Dendritic cell treated with granulocyte-macrophage colony-stimulating factor and Interleukin-4, amounts not matched to agents 40 ng/mL and 50 ng/mL, for 4 days (primary cell): ENCODE results near the gene FNDC4.

ENCODE experiments used
- H3K27ac Mint-ChIP-seq: one replicate; pipeline ENCODE4 v1.8.0; 2022; ENCODE audit warnings: mild to moderate bottlenecking, mixed read lengths
- H3K27me3 Mint-ChIP-seq: one replicate; pipeline ENCODE4 v1.8.0; 2022; ENCODE audit warnings: mild to moderate bottlenecking, mixed read lengths
- H3K36me3 Mint-ChIP-seq: one replicate; pipeline ENCODE4 v1.8.0; 2022; ENCODE audit warnings: low read depth, mixed read lengths
- H3K4me1 Mint-ChIP-seq: one replicate; pipeline ENCODE4 v1.8.0; 2022; ENCODE audit warnings: low read depth, mixed read lengths
- H3K4me3 Mint-ChIP-seq: one replicate; pipeline ENCODE4 v1.8.0; 2022; ENCODE audit warnings: mild to moderate bottlenecking, moderate library complexity, mixed read lengths
- H3K9me3 Mint-ChIP-seq: one replicate; pipeline ENCODE4 v1.8.0; 2022; ENCODE audit warnings: mixed read lengths
- intact Hi-C: fragments of 100-400 bp; cut with micrococcal nuclease; formaldehyde crosslinking; loops from one replicate; pipeline ENCODE4 v1.15.0; 2022

The FNDC4 gene

DNA sequence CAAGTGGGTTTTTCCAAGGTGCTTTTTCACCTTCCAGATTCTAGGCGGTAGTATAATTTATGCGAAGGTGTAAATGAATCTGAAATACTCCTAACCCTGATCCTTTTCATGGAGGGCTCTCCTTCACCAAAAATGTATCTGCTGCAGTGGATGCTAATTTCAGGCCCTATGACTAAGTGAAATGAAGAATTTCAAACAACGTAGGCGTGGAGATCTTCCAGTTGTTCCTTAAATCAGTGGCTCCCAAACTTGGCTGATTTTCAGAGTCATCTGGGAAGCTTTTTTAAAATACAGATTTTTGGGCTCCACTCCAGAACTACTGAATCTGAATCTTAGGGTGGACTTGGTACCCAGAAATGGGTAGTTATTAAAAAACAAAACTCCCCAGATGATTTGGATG lies 7.1 kb upstream of the FNDC4 start:
- intact Hi-C loops = no loop called here
- Mint-ChIP-seq H3K27me3 (peaks cover 23% of the 10 kb centered on the region), H3K36me3 (no peaks in the 10 kb centered on the region), H3K27ac (no peak overlapping the region), H3K4me3 (no peak overlapping the region), H3K9me3 (no peaks in the 10 kb centered on the region), H3K4me1 (peaks cover 25% of the 10 kb centered on the region)

DNA sequence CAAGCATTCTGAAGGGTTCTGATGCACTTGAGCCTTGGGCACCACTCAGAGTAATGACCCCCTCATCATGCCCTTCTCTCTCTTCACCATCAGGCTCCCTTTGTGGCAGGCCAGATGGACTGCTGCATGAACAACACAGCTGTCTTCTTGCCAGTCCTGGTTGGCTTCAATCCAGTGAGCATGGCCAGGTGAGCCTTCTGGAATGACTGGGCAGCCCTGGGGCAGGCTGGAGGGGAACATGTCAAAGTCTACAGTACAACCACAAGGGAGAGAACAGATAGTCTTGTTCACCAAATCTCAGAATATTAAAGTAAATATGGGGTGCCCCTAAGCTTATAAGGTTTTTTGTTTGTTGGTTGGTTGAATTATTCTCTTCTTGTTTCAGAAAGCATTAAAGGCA lies 6.0 kb upstream of the FNDC4 start:
- Mint-ChIP-seq H3K36me3 (no peaks in the 10 kb centered on the region), H3K4me1 (peaks cover 32% of the 10 kb centered on the region), H3K27me3 (peaks cover 34% of the 10 kb centered on the region), H3K27ac (no peak overlapping the region), H3K9me3 (no peaks in the 10 kb centered on the region), H3K4me3 (no peak overlapping the region)
- intact Hi-C loops = no loop called here

DNA sequence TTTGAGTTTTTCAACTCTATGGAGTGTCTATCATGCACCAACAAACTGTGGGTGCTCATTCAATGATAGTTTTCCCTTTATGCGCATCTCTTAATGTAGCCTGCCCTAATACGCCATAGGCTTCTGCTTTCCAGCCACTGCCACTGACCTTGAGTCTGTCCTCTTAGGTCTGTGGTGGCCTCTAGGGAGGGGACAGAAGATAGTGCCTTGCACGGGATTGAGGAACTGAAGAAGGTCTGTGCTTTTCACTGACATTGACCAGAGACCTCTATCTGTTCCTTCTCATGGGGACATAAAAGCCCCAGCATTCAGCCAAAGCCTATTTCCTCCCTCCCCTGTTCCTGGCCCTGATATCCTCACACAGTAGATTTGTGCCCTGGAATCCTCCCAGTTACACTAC lies 4.0 kb upstream of the FNDC4 start:
- Mint-ChIP-seq H3K4me1 (peaks cover 49% of the 10 kb centered on the region), H3K27me3 (peaks cover 50% of the 10 kb centered on the region), H3K27ac (no peak overlapping the region), H3K9me3 (no peaks in the 10 kb centered on the region), H3K4me3 (no peak overlapping the region), H3K36me3 (no peaks in the 10 kb centered on the region)
- intact Hi-C loops = no loop called here

DNA sequence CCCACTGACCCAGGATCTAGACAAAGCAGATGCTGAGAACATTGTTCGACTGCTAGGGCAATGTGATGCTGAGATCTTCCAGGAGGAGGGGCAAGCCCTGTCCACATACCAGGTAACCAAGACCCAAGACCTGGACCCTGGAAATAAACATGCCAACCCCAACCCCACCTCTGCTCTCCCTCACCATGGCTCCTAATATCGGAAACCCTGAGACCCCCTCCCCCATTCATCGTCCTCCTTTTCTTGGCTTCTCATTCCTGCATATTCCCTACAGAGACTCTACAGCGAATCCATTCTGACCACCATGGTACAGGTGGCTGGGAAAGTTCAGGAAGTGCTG lies 2.3 kb upstream of the FNDC4 start:
- peaks cover 50% of the 10 kb centered on the region for H3K4me1 Mint-ChIP-seq
- peak overlapping the region; percentile 46 for H3K27ac Mint-ChIP-seq
- intact Hi-C loops = no loop called here
- H3K4me3 Mint-ChIP-seq = no peak overlapping the region
- peaks cover 67% of the 10 kb centered on the region for H3K27me3 Mint-ChIP-seq
- H3K9me3 Mint-ChIP-seq = no peaks in the 10 kb centered on the region
- no peaks in the 10 kb centered on the region for H3K36me3 Mint-ChIP-seq

DNA sequence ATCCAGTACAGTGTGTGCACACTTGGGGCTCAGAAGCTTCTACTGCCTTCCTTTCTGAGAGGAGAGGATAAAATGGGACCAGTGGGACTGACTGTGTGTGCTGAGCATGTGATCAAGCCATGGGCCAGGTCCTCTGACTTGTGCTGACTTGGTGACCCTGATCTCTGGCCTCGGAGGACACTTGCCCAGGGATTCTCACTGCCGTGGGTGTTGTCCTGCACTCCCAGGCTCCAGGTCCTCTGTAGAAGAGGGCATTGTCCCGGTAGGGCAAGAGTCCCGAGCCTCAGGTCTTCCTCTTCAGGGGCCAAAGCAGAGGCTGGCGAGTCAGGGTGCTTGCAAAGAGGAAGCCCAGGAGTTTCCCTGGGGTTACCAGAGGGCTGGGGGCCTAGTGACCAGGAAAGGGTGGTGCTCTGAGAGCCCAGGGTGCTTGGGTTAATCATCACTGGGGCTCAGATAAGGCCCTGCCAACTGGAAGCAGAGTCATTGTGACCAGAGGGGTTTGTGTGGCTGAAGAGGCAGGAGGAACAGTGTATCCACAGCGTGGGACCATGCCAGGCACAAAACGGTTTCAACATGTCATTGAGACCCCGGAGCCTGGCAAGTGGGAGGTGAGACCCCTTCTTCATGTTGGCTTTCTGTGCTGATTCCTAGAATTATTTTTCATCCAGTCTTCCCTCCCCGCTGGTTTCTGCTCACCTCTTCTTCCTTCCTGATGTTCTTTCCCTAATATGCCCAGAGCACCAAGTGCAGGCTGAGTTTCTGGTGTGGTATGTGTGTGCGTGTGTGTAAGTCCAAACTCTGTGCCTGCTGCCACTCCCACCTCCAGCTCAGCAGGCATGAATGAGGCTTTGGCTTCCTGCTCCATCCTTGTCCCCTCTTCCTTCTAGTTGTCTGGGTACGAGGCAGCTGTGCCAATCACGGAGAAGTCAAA lies 1.6 kb upstream of the FNDC4 start, which contains the start of gene GCKR:
Gene GCKR (plus strand): TSS at position 483 of the 931 bp plus-strand sequence. CDS start 66 bp downstream, at position 549.
- H3K36me3 Mint-ChIP-seq = no peaks in the 10 kb centered on the region
- H3K4me3 Mint-ChIP-seq = no peak within 1 kb of the TSS
- no peaks in the 10 kb centered on the region for H3K9me3 Mint-ChIP-seq
- H3K27ac Mint-ChIP-seq = peak within 1 kb of the TSS; percentile 46
- peaks cover 50% of the 10 kb centered on the region for H3K4me1 Mint-ChIP-seq
- intact Hi-C loops = no loop called here
- H3K27me3 Mint-ChIP-seq = peaks cover 69% of the 10 kb centered on the region

DNA sequence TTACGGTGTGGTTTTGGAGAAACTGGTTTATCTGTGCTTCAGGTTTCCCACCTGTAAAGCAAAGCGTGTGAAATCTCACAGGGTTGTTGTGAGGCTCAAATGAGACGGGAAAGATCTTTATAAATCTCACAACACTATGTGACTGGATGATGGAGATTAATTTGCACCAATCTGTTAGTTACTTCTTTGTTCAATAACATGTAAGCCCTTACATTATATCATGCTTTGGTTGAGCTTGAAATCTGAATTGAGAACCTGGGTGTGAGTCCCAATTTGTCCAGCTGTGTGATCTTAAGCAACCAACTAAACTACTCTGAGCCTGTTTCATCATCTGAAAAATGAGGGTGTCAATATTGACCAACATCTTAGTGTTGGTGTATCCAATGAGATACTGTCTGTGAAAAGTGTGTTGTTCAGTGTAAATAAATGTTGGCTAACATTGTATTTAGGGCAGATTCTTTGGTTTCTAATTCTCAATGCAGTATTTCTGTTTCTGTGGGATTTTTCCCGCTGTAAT lies 898 bp upstream of the FNDC4 start:
- Mint-ChIP-seq H3K27ac (no peak overlapping the region), H3K27me3 (peaks cover 69% of the 10 kb centered on the region), H3K9me3 (no peaks in the 10 kb centered on the region), H3K4me1 (peaks cover 50% of the 10 kb centered on the region), H3K4me3 (no peak overlapping the region), H3K36me3 (no peaks in the 10 kb centered on the region)
- intact Hi-C loops = no loop called here

DNA sequence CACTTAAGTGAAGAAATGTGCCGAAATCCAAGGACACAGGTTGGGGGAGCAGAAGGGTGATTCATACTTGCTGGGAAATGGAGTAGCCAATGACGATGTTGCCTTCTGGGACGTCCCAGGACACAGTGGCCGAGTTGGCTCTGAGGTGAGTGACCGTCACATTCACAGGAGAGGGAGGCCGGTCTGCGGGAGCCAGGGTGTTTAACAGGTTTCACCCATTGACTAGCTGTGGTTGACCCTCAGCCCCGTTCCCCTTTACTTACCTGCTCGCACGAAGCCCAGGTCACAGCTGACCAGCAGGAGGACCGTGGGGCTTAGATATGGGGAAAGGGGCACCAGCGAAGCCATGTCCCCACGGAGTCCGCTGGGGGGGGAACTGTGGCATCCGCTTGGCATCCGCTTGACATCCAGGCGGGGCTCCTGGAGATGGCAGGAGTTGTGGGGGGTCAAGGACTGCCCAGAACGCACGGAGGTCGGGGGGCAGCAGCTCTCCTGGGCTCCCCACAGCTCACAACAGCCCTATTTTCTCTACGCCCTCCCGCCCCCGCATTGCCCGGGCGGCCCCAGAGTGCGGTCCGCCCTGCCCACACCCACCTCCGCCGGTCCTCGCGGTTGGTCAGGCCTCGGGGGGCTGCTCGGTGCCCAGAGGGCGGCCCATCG lies 586 bp downstream of the FNDC4 start:
- H3K36me3 Mint-ChIP-seq = no peaks in the 10 kb centered on the region
- peak overlapping the region; percentile 67 for H3K4me3 Mint-ChIP-seq
- no peaks in the 10 kb centered on the region for H3K9me3 Mint-ChIP-seq
- peaks cover 58% of the 10 kb centered on the region for H3K4me1 Mint-ChIP-seq
- no peak overlapping the region for H3K27ac Mint-ChIP-seq
- peaks cover 64% of the 10 kb centered on the region for H3K27me3 Mint-ChIP-seq
- intact Hi-C loops = no loop called here

DNA sequence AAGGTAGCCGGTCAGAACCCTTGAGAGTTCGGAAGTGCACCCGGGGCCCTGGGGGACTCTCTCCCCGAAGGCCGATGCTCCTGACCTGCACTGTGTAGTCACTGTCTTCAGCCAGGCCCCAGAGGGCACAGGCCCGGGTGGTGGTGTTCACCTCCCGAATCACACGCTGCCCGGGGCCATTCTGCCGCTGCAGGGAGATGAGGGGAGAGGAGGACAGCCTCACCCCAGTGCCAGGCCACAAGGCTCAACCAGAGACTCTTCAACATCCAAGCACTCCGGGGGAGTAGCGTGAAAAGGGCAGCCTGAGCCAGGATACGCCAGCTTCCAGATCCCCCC lies 1.1 kb downstream of the FNDC4 start:
- peak overlapping the region; percentile 67 for H3K4me3 Mint-ChIP-seq
- H3K27ac Mint-ChIP-seq = no peak overlapping the region
- H3K4me1 Mint-ChIP-seq = peaks cover 58% of the 10 kb centered on the region
- peaks cover 60% of the 10 kb centered on the region for H3K27me3 Mint-ChIP-seq
- H3K36me3 Mint-ChIP-seq = no peaks in the 10 kb centered on the region
- no peaks in the 10 kb centered on the region for H3K9me3 Mint-ChIP-seq
- intact Hi-C loops = no loop called here

DNA sequence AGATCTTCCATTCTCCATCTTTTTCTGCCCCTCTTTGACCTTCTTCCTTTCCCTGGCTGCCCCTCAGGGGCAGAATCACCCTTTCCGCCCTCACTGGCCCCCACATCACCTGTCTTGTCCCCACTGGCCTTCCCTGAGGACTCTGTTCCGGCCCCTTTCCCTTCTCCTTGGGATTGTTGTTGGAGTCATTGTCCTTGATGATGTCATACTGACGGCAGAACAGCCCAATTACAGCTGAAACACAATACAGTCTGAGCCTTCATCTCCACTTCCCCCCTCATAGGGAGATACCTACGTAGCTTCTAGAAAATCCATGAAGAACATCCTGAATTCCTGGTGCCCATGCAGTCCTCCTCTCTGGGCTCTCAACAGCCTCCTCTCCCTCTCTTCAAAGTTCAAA lies 2.4 kb downstream of the FNDC4 start:
- H3K36me3 Mint-ChIP-seq = no peaks in the 10 kb centered on the region
- H3K27ac Mint-ChIP-seq = no peak overlapping the region
- intact Hi-C loops = no loop called here
- no peak overlapping the region for H3K4me3 Mint-ChIP-seq
- peaks cover 51% of the 10 kb centered on the region for H3K27me3 Mint-ChIP-seq
- H3K9me3 Mint-ChIP-seq = no peaks in the 10 kb centered on the region
- peaks cover 52% of the 10 kb centered on the region for H3K4me1 Mint-ChIP-seq

DNA sequence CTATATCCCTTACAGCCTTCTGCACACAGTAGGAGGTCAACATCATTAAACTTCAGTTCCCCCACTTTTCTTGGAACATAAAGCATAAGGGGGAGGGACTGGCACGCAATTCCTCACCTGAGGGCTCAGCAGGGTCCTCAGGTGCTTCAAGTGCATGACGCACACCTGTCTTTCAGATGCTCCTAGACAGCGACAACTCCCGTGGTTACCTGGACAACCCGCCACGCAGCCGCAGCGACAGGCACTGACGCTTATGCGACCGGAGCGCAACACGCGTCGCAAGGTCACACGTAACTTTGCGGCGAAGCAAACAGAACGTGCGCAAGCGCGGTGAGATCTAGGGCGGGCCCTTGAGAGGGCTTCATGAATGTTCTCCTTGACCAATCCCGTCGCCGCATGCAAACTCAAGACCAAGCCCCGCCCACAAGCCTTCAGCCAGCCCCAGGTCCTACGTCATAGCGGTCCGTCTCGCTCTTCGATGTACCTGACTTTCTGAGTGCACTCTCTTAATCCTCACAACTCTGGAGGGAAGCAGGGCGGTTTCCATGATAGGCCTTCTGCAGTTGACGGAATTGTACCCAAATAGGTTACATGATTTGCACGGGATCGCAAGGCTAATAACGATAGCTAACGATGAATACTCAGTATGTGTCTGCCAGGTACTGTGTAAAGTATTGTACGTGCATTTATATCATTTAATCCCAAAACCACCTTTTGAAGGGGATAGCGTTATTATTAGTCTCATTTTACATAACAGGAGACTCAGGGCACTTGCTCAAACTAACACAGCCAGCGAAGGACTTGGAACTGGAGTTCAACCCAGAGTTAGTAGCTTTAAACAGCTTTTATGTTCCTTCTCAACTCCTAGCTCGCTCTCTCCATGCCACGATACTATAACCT lies 5.3 kb downstream of the FNDC4 start, which contains the start of gene IFT172:
Gene IFT172 (minus strand): TSS at position 246 of the 900 bp plus-strand sequence. CDS start 90 bp downstream, at position 156.
- Mint-ChIP-seq H3K9me3 (no peaks in the 10 kb centered on the region), H3K4me1 (peaks cover 28% of the 10 kb centered on the region), H3K27me3 (peaks cover 26% of the 10 kb centered on the region), H3K27ac (peak within 1 kb of the TSS; percentile 76), H3K4me3 (peak within 1 kb of the TSS; percentile 80), H3K36me3 (peaks cover 5% of the 10 kb centered on the region)
- intact Hi-C loops = loop anchor here (1.0 to 2.0 kb wide), 2 partner anchors 80 to 93 kb away; partner anchors contain the start of genes PPM1G and ZNF512

DNA sequence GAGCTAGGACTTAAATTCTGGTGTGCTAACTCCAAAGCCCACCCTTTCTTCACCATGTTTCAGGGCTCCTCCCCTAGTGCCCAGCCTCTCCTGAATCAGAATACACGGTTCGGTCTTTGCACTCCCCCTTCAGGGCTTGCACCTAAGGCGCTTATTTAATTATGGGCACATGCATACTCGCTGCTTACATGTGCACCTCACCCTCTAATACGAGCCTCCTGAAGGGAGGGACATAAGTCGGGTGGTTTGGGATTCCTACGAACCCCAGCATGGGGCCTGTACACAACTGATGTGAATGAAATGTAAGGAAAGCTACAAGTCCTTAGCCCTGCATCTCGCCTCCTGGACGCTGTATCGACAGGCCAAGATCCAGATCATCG lies 5.9 kb downstream of the FNDC4 start:
- peak overlapping the region; percentile 76 for H3K27ac Mint-ChIP-seq
- H3K4me3 Mint-ChIP-seq = peak overlapping the region; percentile 80
- peaks cover 20% of the 10 kb centered on the region for H3K27me3 Mint-ChIP-seq
- H3K36me3 Mint-ChIP-seq = peaks cover 8% of the 10 kb centered on the region
- intact Hi-C loops = loop anchor here (1.0 to 2.0 kb wide), 2 partner anchors 80 to 94 kb away; partner anchors contain the start of genes PPM1G and ZNF512
- peaks cover 22% of the 10 kb centered on the region for H3K4me1 Mint-ChIP-seq
- H3K9me3 Mint-ChIP-seq = no peaks in the 10 kb centered on the region

DNA sequence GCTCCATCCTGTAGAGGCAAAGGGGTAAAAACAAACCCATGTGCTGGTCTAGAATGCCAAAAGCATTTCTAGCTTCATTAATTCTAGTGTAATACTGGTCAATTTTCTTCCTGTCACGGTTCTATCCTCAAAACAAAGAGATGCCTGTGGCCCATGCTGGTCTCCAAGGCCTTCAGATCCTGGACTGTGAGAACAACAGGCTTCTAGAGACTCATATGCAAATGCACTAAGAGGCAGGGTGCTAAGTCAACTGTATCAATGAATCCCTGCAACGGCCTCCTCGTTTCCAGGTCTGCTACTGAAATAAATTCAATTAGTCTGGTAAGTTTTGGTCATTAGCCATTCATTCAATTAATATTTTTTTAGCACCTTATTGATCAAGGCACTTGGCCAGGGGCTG lies 9.5 kb downstream of the FNDC4 start:
- Mint-ChIP-seq H3K4me3 (no peak overlapping the region), H3K27ac (no peak overlapping the region), H3K9me3 (no peaks in the 10 kb centered on the region), H3K27me3 (no peaks in the 10 kb centered on the region), H3K4me1 (peaks cover 20% of the 10 kb centered on the region), H3K36me3 (peaks cover 31% of the 10 kb centered on the region)
- intact Hi-C loops = no loop called here

DNA sequence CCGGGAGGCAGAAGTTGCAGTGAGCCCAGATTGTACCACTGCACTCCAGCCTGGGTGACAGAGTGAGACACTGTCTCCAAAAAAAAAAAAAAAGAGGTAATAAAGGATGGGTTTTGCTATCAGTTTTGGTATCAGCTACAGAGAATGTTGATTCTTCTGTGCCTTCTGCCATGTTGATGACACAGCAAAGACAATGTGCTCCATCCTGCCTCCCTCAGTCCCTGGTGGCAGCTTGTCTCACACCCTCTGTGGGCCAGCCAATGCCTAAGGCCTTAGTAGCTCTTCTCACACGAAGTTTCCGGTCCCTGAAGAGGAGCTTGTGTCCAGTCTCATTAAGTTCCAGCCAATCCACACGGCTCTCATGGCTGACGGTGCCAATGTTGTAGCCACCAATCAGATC lies 23.0 kb downstream of the FNDC4 start:
- Mint-ChIP-seq H3K4me1 (no peaks in the 10 kb centered on the region), H3K9me3 (no peaks in the 10 kb centered on the region), H3K27ac (no peak overlapping the region), H3K27me3 (no peaks in the 10 kb centered on the region), H3K36me3 (peaks cover 28% of the 10 kb centered on the region), H3K4me3 (no peak overlapping the region)
- intact Hi-C loops = no loop called here
